ENCODE measurements around the gene GRIK1. TPM values are rescaled to one million over a fixed set of nuclear protein-coding genes. Genes with fewer than 3 reads are reported as not detected.

The GRIK1 gene
- total and polyA plus RNA-seq, 2 experiments from 2014 or later = 0.05 TPM; not detected in 1

GRCh38 chr21:29793712-29794111 lies 146.1 kb downstream of the GRIK1 start:
- no peaks in the 10 kb centered on the region for H3K36me3 ChIP-seq
- H3K4me3 ChIP-seq = no peak overlapping the region
- no peaks in the 10 kb centered on the region for H3K4me1 ChIP-seq (ENCODE audit: low read depth)
- no peaks in the 10 kb centered on the region for H3K9me3 ChIP-seq (ENCODE audit: low read depth)
- no peak for DNase-seq (ENCODE audit: low read depth in 1 of 2, low spot score in 1 of 2)
- no peak overlapping the region for H3K27ac ChIP-seq
- no peaks in the 10 kb centered on the region for H3K27me3 ChIP-seq
- TF ChIP-seq CTCF (IDR thresholded peaks at IDR 0.05; ENCODE audit: low read depth, low read length) = no peak

GRCh38 chr21:29789393-29789792 lies 150.4 kb downstream of the GRIK1 start:
- Histone ChIP-seq H3K36me3 (no peaks in the 10 kb centered on the region), H3K4me1 (ENCODE audit: low read depth) (no peaks in the 10 kb centered on the region), H3K27me3 (no peaks in the 10 kb centered on the region), H3K27ac (no peak overlapping the region), H3K4me3 (no peak overlapping the region), H3K9me3 (ENCODE audit: low read depth) (no peaks in the 10 kb centered on the region)
- TF ChIP-seq CTCF (IDR thresholded peaks at IDR 0.05; ENCODE audit: low read depth, low read length) = no peak
- DNase-seq (ENCODE audit: low read depth in 1 of 2, low spot score in 1 of 2) = no peak

- TF ChIP-seq CTCF (IDR thresholded peaks at IDR 0.05; ENCODE audit: low read depth, low read length) = no peak
- Histone ChIP-seq H3K27ac (no peak overlapping the region), H3K4me3 (no peak overlapping the region), H3K4me1 (ENCODE audit: low read depth) (no peaks in the 10 kb centered on the region), H3K9me3 (ENCODE audit: low read depth) (no peaks in the 10 kb centered on the region), H3K27me3 (no peaks in the 10 kb centered on the region), H3K36me3 (no peaks in the 10 kb centered on the region)
- no peak for DNase-seq (ENCODE audit: low read depth in 1 of 2, low spot score in 1 of 2)
Measured at GRCh38 chr21:29788752-29789151, 151.0 kb downstream of the GRIK1 start.

- H3K9me3 ChIP-seq (ENCODE audit: low read depth) = no peaks in the 10 kb centered on the region
- DNase-seq (ENCODE audit: low read depth in 1 of 2, low spot score in 1 of 2) = no peak
- H3K4me3 ChIP-seq = no peak overlapping the region
- H3K27ac ChIP-seq = no peak overlapping the region
- H3K36me3 ChIP-seq = no peaks in the 10 kb centered on the region
- no peaks in the 10 kb centered on the region for H3K27me3 ChIP-seq
- TF ChIP-seq CTCF (IDR thresholded peaks at IDR 0.05; ENCODE audit: low read depth, low read length) = no peak
- no peaks in the 10 kb centered on the region for H3K4me1 ChIP-seq (ENCODE audit: low read depth)
Measured at GRCh38 chr21:29787361-29787909, 152.4 kb downstream of the GRIK1 start.

- Histone ChIP-seq H3K27ac (no peak overlapping the region), H3K4me3 (no peak overlapping the region), H3K27me3 (no peaks in the 10 kb centered on the region), H3K36me3 (no peaks in the 10 kb centered on the region), H3K4me1 (ENCODE audit: low read depth) (no peaks in the 10 kb centered on the region), H3K9me3 (ENCODE audit: low read depth) (no peaks in the 10 kb centered on the region)
- TF ChIP-seq CTCF (IDR thresholded peaks at IDR 0.05; ENCODE audit: low read depth, low read length) = no peak
- DNase-seq (ENCODE audit: low read depth in 1 of 2, low spot score in 1 of 2) = no peak
Measured at GRCh38 chr21:29786496-29787360, 153.1 kb downstream of the GRIK1 start.

Data from cardiac muscle cell (in vitro differentiated cells and primary cell).